ENCODE results near the gene MYMK.

The MYMK gene

GRCh38 chr9:133558191-133559126 is 33.7 kb upstream of the MYMK start:
- DNase-seq (ENCODE audit: low read depth in 2 of 2) = no peak

GRCh38 chr9:133557581-133557980 is 32.8 kb upstream of the MYMK start:
- no peak for DNase-seq (ENCODE audit: low read depth in 2 of 2)

- DNase-seq (ENCODE audit: low read depth in 2 of 2) = no peak
These were observed 31.6 kb upstream of the MYMK start for GRCh38 chr9:133556354-133556753.

- DNase-seq (ENCODE audit: low read depth in 2 of 2) = no peak
These were observed 30.0 kb upstream of the MYMK start for GRCh38 chr9:133554729-133555128.

- DNase-seq (ENCODE audit: low read depth in 2 of 2) = no peak
These were observed 29.4 kb upstream of the MYMK start for GRCh38 chr9:133553973-133554713.

GRCh38 chr9:133553123-133553522 is 28.4 kb upstream of the MYMK start:
- no peak for DNase-seq (ENCODE audit: low read depth in 2 of 2)

- no peak for DNase-seq (ENCODE audit: low read depth in 2 of 2)
These were observed 27.5 kb upstream of the MYMK start for GRCh38 chr9:133552236-133552635.

GRCh38 chr9:133551446-133551845 is 26.7 kb upstream of the MYMK start:
- no peak for DNase-seq (ENCODE audit: low read depth in 2 of 2)

GRCh38 chr9:133547116-133547515 is 22.4 kb upstream of the MYMK start:
- DNase-seq (ENCODE audit: low read depth in 2 of 2) = no peak

- no peak for DNase-seq (ENCODE audit: low read depth in 2 of 2)
These were observed 21.5 kb upstream of the MYMK start for GRCh38 chr9:133546287-133546680.

- no peak for DNase-seq (ENCODE audit: low read depth in 2 of 2)
These were observed 20.9 kb upstream of the MYMK start for GRCh38 chr9:133545494-133546286.

GRCh38 chr9:133543772-133544467 is 19.2 kb upstream of the MYMK start:
- DNase-seq (ENCODE audit: low read depth in 2 of 2) = no peak

- DNase-seq (ENCODE audit: low read depth in 2 of 2) = no peak
These were observed 17.2 kb upstream of the MYMK start for GRCh38 chr9:133542002-133542401.

- no peak for DNase-seq (ENCODE audit: low read depth in 2 of 2)
These were observed 15.9 kb upstream of the MYMK start for GRCh38 chr9:133540698-133541025.

- DNase-seq (ENCODE audit: low read depth in 2 of 2) = no peak
These were observed 15.4 kb upstream of the MYMK start for GRCh38 chr9:133539991-133540697.

GRCh38 chr9:133538851-133539833 is 14.4 kb upstream of the MYMK start:
- no peak for DNase-seq (ENCODE audit: low read depth in 2 of 2)

- DNase-seq (ENCODE audit: low read depth in 2 of 2) = no peak
These were observed 13.4 kb upstream of the MYMK start for GRCh38 chr9:133538176-133538575.

- DNase-seq (ENCODE audit: low read depth in 2 of 2) = no peak
These were observed 12.5 kb upstream of the MYMK start for GRCh38 chr9:133537257-133537656.

GRCh38 chr9:133536536-133536935 is 11.8 kb upstream of the MYMK start:
- no peak for DNase-seq (ENCODE audit: low read depth in 2 of 2)

GRCh38 chr9:133536080-133536479 is 11.3 kb upstream of the MYMK start:
- DNase-seq (ENCODE audit: low read depth in 2 of 2) = no peak
